GM21367 (cell line): ENCODE results near the gene PLEKHM2.

Experiments
- ATAC-seq: cut with Tn5 transposase; IDR thresholded peaks from one replicate; pipeline ENCODE4 v1.9.1; 2021; ENCODE audit not compliant: unreplicated experiment

Gene PLEKHM2

DNA sequence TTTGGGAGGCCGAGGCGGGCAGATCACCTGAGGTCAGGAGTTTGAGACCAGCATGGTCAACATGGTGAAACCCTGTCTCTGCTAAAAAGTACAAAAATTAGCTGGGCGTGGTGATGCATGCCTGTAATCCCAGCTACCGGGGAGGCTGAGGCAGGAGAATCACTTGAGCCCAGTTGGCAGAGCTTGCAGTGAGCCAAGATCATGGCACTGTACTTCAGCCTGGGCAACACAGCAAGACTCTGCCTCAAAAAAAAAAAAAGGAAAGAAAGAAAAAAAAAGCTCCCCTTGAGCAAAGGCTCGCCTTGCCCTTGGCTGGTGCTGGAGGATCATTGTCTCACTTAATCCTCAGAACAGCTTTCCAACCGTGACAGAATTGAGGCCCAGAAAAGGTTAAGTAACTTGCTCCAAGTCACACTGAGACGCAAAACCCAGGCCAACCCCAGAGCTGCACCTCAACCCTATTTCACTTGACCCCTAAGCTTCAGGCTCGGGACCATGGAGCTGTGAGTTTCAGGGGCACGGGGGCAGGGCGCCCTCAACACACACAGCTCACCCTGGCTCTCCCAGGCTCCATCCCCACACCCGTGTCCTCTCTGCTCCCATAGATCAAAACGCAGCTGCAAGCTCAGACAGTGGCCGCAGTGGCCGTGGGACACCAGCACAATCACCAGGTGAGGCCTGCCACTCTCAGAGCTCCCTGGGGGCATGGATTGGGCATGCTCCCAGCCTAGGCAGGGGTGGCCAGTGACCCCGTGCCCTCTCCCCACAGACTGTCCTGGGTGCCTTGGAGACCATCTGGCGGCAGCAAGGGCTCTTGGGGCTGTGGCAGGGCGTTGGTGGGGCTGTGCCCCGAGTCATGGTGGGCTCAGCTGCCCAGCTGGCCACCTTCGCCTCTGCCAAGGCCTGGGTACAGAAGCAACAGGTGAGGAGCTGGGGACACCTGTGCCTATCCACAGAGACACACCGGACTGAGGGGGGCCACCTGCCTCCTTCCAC, 53.5 kb downstream of the PLEKHM2 start:
- no peak for ATAC-seq

DNA sequence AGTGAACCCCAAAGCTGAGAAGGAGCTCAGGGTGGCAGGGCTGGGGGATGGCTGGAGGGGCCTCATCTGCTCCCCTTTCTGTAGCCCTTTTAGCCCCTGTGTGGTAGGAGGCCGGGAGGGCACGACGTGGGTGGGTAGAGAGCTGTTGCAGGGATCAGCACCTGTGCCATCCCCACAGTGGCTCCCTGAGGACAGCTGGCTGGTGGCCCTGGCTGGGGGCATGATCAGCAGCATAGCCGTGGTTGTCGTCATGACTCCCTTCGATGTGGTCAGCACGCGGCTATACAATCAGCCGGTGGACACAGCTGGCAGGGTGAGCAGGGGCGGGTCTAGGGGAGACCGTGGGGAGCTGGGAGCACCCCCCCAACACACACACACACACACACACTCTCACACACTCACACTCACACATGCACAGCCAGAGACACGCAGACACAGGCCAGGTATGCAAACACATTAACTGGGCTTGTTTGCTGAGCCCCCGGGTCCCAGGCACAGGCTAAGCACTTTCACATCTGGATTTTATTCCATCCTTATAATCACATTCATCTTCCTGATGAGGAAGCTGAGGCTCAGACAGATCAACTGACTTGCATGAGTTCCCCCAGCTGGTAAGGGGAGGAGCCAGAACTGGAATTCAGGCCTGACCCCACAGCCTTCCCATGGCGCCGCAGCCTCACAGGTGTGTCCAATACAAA, 54.4 kb downstream of the PLEKHM2 start:
- no peak for ATAC-seq

GRCh38 chr1:15739259-15739658, 55.1 kb downstream of the PLEKHM2 start:
- no peak for ATAC-seq

DNA sequence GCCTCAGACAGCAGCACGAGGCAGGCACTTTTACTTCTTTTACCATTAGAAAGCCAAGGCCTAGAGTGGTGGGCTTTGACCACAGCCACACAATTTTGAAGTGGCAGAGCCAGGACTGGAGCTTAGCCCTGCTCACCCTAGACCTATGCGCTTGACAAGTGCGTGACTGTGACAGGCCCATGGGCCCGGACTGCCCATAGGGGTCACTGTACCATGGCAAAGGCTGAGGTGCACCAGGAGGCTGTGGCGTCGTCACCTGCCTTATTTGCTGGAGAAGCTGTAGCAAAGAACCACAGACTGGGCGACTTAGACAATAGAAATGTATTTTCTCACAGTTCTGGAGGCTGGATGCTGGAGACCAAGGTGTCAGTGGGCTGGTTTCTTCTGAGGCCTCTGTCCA, 55.6 kb downstream of the PLEKHM2 start:
- no peak for ATAC-seq

GRCh38 chr1:15740924-15741850, 57.1 kb downstream of the PLEKHM2 start:
- ATAC-seq, result no peak

DNA sequence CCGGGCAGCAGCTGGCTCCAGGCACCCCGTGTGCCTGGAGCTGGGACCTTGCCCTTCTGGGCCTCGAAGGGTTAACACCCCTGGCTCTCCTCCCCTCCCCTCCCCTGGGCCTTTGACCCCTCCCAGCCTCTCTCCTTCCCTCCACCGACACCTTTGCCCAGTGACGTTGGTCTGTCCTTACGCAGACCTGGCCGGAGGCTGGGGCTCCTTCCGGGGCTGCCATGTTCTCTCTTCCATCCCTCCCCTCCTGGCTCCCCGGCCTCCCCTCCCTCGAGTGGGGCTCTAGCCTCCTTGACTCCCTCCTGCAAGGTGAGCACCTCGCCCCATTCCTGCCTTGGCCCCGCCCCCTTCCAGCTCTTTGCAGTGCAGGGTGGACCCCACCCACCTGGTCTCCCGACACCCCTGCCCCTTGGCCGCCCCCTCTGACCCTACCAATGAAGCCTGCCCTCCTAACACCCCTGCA, 58.2 kb downstream of the PLEKHM2 start, which contains the start of gene TMEM82:
Gene TMEM82 (plus strand): TSS at position 161 of the 463 bp plus-strand sequence. CDS start 61 bp downstream, at position 222.
- no peak for ATAC-seq

GRCh38 chr1:15744122-15744679, 60.1 kb downstream of the PLEKHM2 start:
- ATAC-seq, result no peak

GRCh38 chr1:15747378-15747777, 63.3 kb downstream of the PLEKHM2 start:
- no peak for ATAC-seq

- no peak for ATAC-seq
These were observed 64.1 kb downstream of the PLEKHM2 start for GRCh38 chr1:15748264-15748663.

GRCh38 chr1:15748690-15749398, 64.7 kb downstream of the PLEKHM2 start:
- ATAC-seq, result no peak

DNA sequence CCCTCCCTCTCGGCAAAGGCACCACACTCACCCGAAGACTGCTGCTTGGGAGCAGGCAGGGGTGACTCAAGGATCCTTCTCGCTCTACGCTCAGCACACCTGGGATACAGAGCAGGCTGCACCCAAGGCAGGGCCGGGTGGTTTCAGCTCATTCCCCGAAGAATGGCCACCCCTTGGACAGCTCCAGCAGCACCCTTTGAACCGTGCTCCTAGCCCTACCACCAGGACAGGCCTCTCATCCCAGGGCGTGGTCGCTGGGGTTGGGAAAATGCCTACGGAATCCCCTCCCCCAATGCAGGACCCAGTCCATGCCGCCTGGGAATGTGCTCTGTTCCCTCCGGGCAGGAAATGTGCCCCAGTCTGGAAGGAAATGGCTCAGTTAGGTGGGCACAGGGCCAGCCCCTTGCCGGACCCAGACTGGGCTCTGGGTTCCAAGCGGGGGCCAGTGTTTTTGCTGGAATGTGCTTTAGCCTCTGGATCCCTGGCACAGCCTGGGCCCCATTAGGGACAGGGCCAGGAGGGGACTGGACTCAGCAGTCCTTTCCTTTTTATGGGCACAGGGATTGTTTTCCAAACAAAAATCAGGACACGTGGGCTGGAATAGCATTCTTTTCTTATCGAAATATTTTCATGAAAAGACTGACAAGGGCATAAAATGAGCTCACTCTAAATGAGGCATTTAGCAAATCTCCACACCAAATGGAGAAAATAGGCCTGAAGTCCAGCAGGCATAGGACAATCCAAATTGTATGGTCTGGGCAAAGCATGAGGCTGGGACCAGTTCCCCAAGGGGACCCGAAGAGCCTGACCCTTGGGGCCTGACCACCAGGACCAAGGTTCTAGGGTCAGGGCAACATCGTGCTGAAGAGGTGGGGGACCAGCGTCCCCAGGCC, 65.5 kb downstream of the PLEKHM2 start:
- ATAC-seq, result no peak

GRCh38 chr1:15750924-15751323, 66.8 kb downstream of the PLEKHM2 start:
- no peak for ATAC-seq

GRCh38 chr1:15751717-15752116, 67.6 kb downstream of the PLEKHM2 start:
- no peak for ATAC-seq

- ATAC-seq, result no peak
These were observed 69.7 kb downstream of the PLEKHM2 start for GRCh38 chr1:15753776-15754175.

GRCh38 chr1:15755021-15755645, 71.0 kb downstream of the PLEKHM2 start:
- no peak for ATAC-seq

DNA sequence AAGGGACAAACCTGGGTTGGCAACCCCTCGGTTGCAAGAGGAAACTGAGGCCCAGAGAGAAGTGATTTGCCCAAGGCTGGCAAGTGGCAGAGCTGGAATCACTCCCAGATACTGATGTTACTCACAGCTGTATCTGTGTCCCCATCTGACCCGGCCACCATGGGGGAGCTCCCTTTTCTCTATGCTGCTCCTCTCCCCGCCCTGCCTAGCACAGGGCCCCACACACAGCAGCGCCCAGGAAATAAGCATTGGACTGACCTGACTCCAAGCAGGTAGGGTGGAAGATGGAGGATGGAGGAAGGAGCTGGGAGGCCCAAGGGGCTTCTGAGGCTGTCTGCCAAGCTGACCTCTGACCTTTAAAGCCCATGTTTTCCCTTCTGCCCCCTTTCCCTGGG, 71.5 kb downstream of the PLEKHM2 start:
- ATAC-seq, result no peak

GRCh38 chr1:15756143-15757015, 72.3 kb downstream of the PLEKHM2 start:
- ATAC-seq, result no peak
